ENCODE results near the gene KIAA0232. TPM values are rescaled to one million over a fixed set of nuclear protein-coding genes. Genes with fewer than 3 reads are reported as not detected.

KIAA0232 gene, protein sequence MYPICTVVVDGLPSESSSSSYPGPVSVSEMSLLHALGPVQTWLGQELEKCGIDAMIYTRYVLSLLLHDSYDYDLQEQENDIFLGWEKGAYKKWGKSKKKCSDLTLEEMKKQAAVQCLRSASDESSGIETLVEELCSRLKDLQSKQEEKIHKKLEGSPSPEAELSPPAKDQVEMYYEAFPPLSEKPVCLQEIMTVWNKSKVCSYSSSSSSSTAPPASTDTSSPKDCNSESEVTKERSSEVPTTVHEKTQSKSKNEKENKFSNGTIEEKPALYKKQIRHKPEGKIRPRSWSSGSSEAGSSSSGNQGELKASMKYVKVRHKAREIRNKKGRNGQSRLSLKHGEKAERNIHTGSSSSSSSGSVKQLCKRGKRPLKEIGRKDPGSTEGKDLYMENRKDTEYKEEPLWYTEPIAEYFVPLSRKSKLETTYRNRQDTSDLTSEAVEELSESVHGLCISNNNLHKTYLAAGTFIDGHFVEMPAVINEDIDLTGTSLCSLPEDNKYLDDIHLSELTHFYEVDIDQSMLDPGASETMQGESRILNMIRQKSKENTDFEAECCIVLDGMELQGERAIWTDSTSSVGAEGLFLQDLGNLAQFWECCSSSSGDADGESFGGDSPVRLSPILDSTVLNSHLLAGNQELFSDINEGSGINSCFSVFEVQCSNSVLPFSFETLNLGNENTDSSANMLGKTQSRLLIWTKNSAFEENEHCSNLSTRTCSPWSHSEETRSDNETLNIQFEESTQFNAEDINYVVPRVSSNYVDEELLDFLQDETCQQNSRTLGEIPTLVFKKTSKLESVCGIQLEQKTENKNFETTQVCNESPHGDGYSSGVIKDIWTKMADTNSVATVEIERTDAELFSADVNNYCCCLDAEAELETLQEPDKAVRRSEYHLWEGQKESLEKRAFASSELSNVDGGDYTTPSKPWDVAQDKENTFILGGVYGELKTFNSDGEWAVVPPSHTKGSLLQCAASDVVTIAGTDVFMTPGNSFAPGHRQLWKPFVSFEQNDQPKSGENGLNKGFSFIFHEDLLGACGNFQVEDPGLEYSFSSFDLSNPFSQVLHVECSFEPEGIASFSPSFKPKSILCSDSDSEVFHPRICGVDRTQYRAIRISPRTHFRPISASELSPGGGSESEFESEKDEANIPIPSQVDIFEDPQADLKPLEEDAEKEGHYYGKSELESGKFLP (N-terminal part only)
- total RNA-seq, result 10 to 100 TPM; 12.0 to 23.8 (median 16.5) TPM
- long read RNA-seq, partial matches to known transcripts, result 2 of 4 reads
- long read RNA-seq, other reads (novel, unspliced or antisense), result 2 of 4 reads

DNA sequence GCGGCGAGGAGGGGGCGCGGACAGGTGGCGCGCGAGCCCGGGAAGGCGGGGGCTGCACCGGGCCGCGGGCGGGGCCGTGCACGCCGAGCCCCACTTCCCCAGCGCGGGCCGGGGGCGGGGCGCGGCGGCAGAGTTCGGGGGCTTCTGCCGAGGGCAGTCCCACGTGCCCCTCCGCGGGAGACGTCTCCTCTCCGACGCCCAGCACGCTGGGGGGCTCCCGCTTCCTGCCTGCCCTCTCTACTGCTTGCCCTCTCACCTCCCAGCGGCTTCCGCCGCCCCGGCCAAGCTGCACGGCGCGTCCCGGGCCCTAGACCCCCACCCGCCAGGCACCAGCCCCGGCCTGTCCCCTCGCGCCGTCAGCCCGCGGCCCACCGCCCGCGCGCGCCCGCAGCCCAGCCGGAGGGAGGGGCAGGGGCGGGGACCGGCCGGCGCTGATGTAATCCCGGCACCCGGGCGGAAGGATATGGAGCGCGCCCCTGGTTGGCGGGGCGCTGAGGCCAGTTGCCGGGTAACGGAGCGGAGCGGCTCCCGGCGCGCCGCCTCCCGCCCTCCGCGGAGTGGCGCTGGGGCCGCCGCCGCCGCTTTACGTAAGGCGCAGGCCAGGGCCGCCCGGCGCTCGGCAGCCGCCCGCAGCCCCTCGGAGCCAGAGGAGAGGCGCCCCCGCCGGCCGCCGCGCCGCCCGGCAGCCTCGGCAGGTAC is at the start of gene KIAA0232:
Gene KIAA0232 (plus strand): TSS at position 581 of the 699 bp plus-strand sequence. CDS start 41,727 bp downstream, outside the sequence.
- WGBS (ENCODE audit: insufficient coverage, low coverage, low lambda C conversion rate, missing lambda C conversion rate), result 0% methylated on average over 31 of the region's 100 CpGs
- peak; percentile 94 to 96 (median 96) for DNase-seq
- TF ChIP-seq POLR2A (IDR thresholded peaks at IDR 0.05), result peak; percentile 93
- TF ChIP-seq, protein P1, sequence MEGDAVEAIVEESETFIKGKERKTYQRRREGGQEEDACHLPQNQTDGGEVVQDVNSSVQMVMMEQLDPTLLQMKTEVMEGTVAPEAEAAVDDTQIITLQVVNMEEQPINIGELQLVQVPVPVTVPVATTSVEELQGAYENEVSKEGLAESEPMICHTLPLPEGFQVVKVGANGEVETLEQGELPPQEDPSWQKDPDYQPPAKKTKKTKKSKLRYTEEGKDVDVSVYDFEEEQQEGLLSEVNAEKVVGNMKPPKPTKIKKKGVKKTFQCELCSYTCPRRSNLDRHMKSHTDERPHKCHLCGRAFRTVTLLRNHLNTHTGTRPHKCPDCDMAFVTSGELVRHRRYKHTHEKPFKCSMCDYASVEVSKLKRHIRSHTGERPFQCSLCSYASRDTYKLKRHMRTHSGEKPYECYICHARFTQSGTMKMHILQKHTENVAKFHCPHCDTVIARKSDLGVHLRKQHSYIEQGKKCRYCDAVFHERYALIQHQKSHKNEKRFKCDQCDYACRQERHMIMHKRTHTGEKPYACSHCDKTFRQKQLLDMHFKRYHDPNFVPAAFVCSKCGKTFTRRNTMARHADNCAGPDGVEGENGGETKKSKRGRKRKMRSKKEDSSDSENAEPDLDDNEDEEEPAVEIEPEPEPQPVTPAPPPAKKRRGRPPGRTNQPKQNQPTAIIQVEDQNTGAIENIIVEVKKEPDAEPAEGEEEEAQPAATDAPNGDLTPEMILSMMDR (IDR thresholded peaks at IDR 0.05), result peak in 2 of 4 donors; percentile 16 to 17
- Histone ChIP-seq H3K4me1 (peaks cover 0 to 42% (median 8%) of the 10 kb centered on the region in 4 donors), H3K27me3 (no peaks in the 10 kb centered on the region), H3K4me3 (peak within 1 kb of the TSS; percentile 97 to 99 (median 98)), H3K36me3 (peaks cover 0 to 3% (median 2%) of the 10 kb centered on the region in 4 donors), H3K27ac (peak within 1 kb of the TSS; percentile 97), H3K9me3 (no peaks in the 10 kb centered on the region)
- ATAC-seq, result peak; percentile 80 to 86 (median 83)
- intact Hi-C loops (cut with DNase I), result no loop called here

DNA sequence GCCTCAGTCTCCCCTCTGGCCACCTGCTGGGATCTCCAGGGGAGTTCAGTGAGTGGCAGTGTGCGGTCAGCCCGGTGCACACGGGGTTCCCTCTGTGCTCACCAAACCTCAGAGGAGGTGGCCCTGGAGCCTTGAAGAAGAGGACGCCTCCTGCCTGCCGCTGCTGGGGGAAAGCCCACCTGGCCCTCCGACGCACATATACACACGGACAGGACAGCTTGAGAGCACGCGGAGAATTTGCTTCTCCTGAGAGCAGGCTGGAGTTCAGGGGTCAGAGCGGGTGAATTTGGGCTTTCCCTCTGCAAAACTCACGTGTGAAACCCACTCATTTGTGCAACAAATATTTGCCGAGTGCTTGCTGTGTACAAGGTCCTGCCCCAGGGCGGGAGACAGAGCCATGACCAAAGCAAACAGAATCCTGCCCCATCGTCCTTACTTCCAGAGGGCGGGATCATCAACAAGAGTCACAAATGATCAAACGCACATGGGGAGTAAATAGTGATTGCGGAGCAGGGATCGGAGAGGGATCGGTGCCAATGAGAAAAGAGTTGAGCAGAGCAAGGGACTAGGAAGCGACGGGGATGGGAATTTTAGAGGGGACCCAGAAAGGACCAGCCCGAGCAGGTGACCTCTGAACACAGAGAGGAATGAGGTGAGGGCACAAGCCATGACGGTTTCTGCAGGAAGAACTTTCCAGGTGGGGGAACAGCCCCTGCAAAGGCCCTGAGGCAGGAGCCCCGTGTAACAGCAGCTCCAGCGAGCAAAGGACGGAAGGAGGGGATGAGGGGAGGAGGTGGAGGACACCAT is 49.0 kb upstream of the KIAA0232 start:
- Histone ChIP-seq H3K27me3 (no peaks in the 10 kb centered on the region), H3K4me3 (peak overlapping the region in 2 of 3 donors; percentile 47 to 50), H3K4me1 (peaks cover 0 to 58% (median 18%) of the 10 kb centered on the region in 4 donors), H3K27ac (peak overlapping the region; percentile 60 to 94 (median 82)), H3K9me3 (no peaks in the 10 kb centered on the region), H3K36me3 (no peaks in the 10 kb centered on the region)
- DNase-seq (peak; percentile 72 to 94 (median 89)), ATAC-seq (peak; percentile 75 to 89 (median 86))
- intact Hi-C loops (cut with DNase I), result no loop called here
- 55% methylated on average over 10 of the region's 27 CpGs for WGBS (ENCODE audit: insufficient coverage, low coverage, low lambda C conversion rate, missing lambda C conversion rate)
- TF ChIP-seq, protein P1 (IDR thresholded peaks at IDR 0.05), result no peak
- no peak for TF ChIP-seq POLR2A (IDR thresholded peaks at IDR 0.05)

DNA sequence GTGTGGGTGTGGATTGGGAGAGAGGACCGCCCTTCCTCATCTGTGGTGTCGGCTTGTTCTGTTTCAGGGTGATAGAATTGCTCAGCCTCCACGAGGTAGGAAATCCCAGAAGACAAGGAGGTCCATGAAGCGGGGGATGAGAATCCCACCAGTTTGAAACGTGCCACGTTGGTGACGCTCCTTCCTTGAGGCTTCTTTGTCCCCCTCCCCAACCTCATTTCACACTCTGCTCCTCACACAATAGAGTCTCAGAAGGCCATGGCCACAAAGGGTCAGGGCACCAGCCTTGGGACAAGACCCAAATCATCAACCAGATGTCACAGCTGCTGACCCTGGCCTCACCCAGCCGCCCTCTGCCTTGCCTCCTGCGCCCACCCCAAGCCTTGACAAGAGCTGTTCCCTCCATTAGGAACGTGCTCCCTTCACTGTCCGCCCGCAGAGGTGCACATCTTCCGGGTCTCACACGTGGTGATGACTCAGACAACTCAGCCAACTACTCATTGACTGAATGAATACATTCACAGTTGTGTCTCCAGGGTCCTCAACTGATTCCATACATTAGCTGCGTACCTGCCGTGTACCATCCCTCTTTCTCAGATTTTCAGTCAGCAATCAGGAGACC is 48.3 kb upstream of the KIAA0232 start:
- intact Hi-C loops (cut with DNase I), result no loop called here
- ATAC-seq (no peak), DNase-seq (no peak)
- WGBS (ENCODE audit: insufficient coverage, low coverage, low lambda C conversion rate, missing lambda C conversion rate), result 95% methylated on average over 8 of the region's 16 CpGs
- no peaks in the 10 kb centered on the region for H3K27me3 ChIP-seq
- H3K4me1 ChIP-seq, result peaks cover 0 to 51% (median 13%) of the 10 kb centered on the region in 4 donors
- H3K27ac ChIP-seq, result peak overlapping the region; percentile 38 to 94 (median 46)
- peak overlapping the region in 1 of 3 donors; percentile 13 for H3K4me3 ChIP-seq
- no peak for TF ChIP-seq POLR2A (IDR thresholded peaks at IDR 0.05)
- TF ChIP-seq, protein P1 (IDR thresholded peaks at IDR 0.05), result no peak
- no peaks in the 10 kb centered on the region for H3K36me3 ChIP-seq
- H3K9me3 ChIP-seq, result no peaks in the 10 kb centered on the region

All from right lobe of liver (tissue), 6 donors.